HG02642 (cell line): Measurements from ENCODE around the gene STK39.

Source experiments
- ATAC-seq: cut with Tn5 transposase; IDR thresholded peaks from one replicate; pipeline ENCODE4 v1.9.1; 2021; ENCODE audit warnings: mild to moderate bottlenecking; ENCODE audit not compliant: unreplicated experiment, poor library complexity

STK39 gene

GRCh38 chr2:167966937-167967913 lies 280.2 kb downstream of the STK39 start:
- ATAC-seq = no peak

GRCh38 chr2:167965907-167966761 lies 281.3 kb downstream of the STK39 start:
- no peak for ATAC-seq

DNA sequence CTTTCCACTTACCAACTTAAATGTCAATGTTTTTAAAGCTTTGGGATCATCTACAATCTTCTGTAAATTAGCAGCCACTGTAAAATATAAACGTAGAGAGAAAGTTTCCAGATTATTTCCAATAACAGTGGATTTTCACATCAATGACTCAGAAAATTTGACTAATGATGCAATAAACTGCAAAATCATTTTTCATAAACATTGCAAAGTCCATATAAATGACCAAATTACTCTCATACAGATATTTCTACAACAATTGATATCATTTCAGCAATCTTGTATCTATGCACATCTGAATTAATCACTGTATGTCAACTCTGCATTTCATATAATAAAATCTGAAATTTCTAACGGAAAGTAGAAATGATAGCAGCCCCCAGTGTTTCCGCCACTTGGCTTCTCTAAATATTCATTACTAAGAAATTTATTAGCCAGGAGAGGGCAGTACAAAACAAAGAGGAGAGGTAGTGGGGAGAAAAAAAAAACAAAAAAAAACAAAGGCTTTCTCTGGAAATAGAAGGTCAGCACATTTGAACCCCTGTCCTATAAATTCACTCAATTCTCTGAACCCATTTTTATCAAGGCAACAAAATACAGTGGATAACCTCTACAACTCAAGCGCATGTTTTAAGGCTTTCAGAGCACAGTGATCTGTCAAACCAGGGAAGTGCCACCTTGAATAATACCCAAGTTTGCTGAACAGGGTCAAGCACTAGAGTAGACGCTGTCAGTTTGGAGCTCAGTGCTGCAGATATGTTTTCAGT lies 282.6 kb downstream of the STK39 start:
- ATAC-seq = no peak

- no peak for ATAC-seq
Measured at GRCh38 chr2:167963899-167964649, 283.3 kb downstream of the STK39 start.

DNA sequence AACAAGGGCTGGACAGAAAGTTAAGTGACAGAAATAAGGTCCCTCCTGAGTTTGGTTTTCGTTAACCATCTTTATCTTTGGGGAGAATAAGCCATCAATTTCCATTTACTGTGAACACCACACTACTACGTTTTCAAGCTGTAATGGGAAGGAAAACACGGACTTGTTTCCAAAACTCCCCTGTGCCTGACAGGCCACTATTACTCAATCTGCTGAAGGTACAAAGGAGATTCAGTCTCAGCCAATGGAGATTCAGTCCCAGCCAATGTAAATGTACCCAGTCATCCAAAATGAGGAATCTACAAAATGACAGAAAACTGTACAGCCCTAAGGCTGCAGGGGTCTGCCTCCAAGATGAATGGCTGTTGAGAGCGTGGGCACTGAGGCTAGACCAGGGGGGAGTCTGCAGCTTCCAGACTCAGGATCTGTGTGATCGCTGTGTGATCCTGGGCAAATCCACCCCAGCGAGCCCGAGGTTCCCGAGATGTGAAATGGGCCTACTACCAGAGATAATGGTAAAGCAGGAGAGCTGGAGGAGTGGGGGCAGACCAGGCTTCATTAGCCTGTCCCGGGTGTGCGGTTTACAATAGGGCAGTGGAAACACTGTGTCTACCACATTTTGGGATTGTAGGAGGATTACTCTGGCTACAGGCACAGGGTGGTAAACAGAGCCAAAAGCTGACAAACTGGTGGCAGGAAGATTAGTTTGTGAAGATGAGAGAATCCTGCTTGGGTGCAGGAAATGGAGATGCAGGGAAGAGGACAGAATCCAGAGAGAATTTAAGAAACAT lies 284.8 kb downstream of the STK39 start:
- ATAC-seq = no peak

- no peak for ATAC-seq
Measured at GRCh38 chr2:167961536-167962048, 285.8 kb downstream of the STK39 start.

- no peak for ATAC-seq
Measured at GRCh38 chr2:167960089-167960747, 287.2 kb downstream of the STK39 start.

DNA sequence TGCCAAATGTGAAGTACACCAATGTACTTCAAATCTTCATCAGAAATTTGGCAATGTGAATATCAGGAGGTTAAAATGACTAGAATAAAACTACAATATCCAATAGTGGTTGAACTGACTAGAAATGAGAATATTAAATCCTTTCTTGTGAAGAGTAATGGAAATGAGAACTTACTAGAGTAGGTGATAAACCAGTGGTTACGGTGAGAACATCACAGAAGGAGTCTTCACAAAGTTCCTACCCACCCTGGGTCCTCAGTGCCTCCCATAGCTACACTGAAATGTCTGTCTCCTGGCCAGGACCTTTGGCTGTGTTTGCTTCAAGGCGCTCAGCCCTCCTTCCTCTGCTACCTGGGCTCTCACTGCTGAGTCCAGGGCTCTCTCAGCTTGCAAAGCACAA lies 289.7 kb downstream of the STK39 start:
- no peak for ATAC-seq

DNA sequence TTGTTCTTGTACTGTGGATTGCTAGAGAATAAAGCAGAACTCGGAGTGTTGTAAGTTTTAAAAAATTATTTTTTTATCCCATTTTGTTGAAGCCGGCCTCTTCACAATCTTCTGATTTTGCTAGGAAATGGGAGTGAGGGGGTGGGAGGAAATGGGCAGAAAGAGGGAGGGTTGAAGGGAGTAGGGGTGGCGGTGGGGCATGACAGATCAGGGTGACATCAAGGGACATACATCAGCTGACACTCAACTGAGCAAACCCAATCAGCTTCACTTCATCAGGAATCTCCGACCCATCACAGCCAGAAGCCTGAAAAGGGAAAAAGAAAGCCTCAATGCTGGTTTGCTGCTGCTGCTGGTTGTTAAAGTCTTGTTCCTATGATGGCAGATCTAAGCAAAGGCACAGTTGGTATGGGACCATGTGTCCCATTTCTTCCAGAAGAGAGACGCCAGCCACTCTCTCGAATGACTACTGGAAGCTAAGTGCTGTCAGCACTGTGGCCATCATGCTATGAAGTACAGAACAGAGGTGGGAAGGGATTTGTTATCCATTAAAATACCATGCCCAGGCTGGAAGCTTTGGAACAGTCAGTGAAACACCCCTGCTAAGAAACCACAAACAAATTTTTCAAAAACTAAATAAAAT lies 292.0 kb downstream of the STK39 start:
- ATAC-seq = no peak

DNA sequence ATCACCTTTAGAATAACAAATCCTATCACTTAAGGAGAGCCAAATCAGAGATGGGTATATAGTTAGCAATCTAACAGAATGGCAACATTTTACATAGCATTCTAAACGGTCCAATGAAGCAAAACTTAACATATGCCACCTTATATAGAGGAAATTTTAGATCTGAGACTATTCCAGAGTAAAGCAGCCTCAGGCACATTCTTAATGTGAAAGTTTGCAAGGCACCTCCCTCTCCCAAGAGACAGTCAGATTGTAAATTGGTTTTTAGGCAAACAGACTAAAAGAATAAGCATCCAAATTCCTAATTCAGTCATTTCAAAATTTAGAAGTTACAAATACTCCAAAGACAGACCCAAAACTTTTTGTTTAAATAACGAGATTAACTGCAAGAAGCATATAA lies 292.9 kb downstream of the STK39 start:
- ATAC-seq = no peak

DNA sequence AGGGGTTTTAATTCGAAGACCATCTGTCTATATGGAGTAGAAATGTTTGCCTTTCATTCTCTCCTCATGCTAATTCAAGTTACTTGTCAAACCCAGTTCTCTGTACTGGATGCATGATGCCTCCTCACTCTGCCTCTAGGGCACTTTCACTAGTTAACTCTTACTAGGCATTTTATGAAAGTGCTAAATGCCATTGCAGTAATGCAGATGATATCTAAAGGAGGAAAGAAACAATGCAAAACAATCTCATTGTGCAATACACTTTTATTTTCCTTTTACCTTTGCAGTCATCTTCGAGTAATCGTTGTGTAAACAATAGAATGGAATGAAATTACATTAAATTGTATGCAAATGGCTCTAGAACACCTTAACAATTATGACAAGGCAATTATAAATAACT lies 293.6 kb downstream of the STK39 start:
- no peak for ATAC-seq

DNA sequence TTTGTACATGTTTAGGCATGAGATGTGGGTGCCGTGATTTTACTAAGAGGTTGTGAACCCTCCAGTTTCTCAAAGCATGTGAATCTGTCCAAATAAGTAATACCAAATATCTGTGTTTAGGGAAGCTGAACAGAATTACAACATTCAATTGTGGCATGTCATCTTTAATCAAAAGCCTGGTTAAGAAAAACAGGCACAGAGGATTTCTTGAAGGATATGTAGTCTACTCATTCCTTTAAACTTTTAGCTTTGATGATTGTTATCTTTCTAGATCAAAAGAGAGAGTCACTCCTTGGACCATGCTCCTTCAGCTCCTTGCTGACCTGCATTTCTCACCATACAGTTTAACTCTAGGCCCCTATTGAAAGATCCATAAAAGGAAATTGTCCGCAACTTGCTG lies 296.8 kb downstream of the STK39 start:
- no peak for ATAC-seq

GRCh38 chr2:167946441-167946841 lies 301.0 kb downstream of the STK39 start:
- ATAC-seq = no peak

GRCh38 chr2:167945660-167946368 lies 301.6 kb downstream of the STK39 start:
- no peak for ATAC-seq

- no peak for ATAC-seq
Measured at GRCh38 chr2:167944825-167945659, 302.4 kb downstream of the STK39 start.

- ATAC-seq = no peak
Measured at GRCh38 chr2:167943897-167944296, 303.5 kb downstream of the STK39 start.
